Central memory CD4-positive, alpha-beta T cell (primary cell): Measurements from ENCODE around the gene CFAP46.

Experiments
- DNase-seq: peaks from one replicate; pipeline ENCODE4 v3.0.0; 2022

Gene CFAP46

DNA sequence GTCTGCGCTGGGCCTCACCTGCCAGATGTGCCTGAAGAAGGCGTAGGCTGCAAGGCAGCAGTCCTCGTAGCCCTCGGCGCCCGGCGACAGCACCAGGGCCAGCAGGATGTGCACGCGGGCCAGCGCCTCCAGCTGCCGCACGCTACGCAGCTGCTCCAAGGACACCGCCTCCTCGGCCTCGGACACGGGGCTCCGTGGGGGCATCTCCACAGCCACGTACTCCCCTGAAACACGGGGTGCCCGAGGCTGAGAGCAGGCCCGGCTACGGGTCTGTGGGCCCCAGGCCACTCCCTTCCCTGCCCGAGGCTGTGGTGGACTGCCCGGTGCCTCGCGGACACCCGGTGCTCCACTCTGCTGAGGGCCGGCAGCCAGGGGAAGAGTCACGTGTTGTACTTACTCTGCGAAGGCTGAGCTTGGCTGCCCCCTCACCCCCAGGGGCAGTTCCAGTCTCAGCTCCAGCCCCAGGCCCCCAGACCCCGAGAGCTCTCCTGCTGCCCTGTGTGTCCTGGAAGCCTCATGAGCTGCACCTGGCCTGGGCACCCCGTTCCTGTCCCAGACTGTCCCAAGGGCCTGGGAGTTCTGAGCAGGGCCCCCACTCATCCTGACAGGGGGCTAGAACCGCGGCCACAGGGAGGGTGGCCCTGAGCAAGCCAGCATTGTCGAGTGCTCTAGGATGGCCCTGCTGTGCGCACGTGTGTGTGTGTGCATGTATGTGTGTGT, 62.8 kb downstream of the CFAP46 start:
- DNase-seq = no peak

DNA sequence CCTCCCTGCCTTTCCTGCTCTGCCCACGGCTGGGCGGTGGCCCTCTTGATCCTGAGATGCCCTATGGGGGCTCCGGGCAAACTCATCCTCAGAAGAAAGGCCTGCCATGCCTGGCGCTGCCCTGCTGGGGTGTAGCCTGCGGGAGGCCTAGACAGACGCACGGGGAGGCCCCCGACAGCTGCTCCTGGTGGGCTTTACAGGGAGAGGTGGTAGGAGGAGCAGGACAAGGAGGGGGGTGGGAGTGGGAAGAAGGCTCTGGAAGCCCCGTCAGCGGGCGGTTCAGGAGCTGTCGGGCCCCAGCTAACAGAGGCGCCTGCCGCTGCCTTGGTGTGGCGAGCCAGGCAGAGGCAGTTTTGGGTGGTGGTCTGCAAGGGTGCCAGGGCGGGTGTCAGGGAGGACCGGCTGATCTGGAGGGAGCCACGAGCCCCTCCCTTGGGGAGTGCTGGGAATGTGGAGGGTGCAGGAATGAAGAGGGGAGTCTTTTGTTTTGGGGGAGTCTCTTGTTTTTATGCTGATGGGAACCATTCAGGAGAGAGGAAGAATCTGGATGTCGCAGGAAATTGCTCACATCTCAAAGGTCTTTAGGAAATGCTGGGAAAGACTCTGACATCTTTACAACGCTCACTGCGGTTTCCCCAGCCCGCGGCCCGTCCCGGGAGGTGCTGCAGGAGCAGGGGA, 63.5 kb downstream of the CFAP46 start:
- no peak for DNase-seq

DNA sequence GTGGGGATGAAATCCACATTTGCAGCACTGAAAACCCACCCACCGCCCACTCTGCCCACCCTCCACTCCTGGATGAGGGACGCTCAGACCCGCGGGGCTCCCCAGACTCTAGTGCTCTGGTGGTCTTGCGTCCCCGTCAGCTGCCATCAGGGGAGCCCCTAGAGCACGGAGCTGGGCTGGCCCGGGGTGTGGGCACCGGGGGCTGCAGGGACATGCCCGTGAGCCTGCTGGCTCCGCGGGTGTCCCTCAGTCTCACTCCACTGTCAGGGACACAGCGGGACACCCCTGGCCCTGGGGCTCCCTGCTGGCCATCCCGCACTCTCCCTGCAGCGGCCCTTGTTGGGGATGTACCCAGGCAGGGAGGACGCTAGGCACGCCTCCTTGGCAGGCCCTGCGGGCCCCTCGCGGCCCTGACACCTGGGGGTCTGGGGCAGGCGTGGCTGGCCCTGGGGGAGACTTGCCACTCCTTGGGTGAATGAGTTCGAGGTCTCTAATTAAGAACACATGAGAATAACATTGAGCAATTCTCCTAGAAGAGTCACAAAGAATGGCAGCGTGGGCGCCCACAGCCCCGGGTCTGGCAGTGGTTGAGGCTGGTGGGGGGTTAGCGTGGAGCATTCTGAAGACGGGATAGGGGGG, 64.2 kb downstream of the CFAP46 start:
- DNase-seq = no peak

DNA sequence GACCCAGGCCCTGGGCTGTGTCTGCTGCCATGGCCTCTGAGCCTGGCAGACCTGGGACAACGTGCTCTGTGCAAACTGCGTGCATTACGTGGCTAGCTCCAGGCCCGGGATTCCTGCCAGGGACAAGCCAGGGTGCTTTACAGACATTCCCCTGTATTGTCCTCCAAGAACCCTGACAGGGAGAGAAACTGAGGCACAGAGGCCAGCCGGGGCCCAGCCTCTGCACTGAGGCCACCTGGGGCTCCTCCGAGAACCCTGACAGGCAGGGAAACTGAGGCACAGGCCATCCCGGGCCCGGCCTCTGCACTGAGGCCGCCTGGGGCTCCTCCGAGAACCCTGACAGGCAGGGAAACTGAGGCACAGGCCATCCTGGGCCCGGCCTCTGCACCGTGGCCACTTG, 64.9 kb downstream of the CFAP46 start:
- no peak for DNase-seq

DNA sequence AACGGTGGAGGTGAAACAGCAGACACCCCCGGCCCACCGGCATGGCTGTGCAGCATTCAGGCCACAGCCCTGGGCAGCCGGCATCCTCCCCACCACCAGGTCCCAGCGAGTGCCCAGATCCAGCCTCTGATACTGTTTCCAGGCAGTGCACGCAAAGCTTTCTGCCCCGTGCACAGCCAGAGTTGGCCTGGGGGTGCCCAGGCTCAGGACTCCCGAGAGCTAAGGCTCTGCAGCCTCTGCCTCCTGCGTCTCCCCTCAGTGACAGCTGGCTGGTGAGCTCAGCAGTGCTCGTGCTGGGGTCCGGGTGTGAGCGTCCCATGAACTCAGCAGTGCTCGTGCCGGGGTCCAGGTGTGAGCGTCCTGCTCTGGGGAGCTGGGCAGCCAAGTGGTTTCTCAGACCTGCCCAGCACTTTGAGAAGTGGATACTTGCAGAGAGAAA, 65.4 kb downstream of the CFAP46 start:
- DNase-seq = no peak

DNA sequence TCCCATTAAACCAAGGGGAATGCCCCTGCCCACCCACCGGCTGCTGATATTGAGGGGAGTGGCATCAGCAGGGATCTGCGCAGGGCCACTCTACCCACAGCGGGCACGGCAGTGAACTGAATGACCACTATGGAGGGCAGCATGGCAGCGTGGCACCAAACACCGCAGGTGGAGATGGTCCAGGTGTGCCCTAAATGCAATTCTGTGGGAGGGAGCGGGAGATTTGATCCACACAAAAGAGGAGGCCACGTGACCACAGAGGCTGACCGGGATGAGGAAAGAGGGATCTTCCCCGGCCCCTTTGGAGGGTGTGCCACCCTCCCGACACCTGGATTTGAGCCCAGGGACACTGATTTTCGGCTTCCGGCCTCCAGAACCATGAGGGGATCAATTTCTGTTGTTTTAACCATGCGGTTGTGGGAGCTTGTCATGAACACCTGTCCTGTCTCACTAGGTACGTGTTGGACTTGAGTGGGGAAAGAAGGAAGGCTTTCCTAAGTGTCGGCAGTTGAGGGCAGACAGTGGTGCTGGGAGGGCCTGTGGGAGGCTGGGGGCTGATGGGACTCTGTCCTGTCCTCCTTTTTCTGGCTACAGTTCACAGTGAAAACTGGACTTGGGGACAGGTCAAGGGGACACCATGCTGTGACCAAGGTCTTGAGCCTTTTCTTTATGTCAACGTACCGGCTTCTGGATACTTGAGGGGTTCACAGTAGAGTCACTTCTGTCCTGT, 66.1 kb downstream of the CFAP46 start:
- no peak for DNase-seq

DNA sequence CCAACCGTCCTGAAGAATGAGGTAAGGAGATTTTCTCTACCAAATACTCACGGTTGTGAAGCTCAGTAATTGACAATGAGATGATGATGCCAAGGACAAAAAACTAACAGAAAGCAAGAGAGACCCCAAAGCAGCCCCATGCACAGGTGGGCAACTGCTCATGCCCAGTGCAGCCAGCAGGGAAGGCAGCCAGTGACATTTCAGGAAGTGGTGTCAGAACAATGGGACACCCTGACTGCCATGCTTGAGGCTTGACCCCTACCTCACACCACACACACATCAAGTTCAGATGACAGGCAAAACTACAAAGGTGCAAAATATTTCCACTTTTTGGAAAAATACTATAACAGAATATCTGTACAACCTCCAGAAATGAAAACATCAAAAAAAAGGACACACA, 66.9 kb downstream of the CFAP46 start:
- DNase-seq = no peak

DNA sequence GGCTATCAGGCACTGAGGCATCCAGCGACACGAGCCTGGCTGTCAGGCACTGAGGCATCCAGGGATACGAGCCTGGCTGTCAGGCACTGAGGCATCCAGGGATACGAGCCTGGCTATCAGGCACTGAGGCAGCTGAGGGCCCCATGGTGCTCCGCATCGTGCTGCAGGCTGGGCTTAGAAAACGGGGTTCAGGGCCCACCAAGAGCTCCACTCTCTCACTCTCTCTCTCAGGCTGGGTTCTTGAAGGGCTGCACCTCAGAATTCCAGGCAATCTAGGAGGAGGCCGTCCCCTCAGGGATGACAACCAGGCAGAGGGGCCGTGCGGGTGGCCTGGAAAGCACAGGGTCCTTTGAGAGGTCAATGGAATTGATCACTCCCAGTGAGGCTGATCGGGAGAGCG, 69.0 kb downstream of the CFAP46 start:
- no peak for DNase-seq

DNA sequence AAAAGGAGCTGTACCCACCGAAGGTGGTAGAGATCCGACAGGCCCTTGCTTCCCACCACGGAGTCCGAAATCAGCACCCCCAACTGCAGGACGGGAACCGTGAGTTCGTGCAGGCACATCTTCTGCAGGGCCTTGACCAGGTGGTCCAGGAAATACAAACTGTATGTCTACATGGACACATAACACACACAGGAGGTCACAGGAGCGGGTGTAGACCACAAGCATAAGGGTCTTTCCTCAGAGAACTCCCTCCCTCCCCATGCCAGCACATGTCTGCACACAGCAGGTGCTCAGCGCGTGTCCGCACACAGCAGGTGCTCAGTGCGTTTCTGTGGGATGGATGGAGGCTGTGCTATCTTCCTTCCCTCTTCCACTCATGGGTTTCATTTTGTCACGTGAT, 69.7 kb downstream of the CFAP46 start:
- DNase-seq = no peak

DNA sequence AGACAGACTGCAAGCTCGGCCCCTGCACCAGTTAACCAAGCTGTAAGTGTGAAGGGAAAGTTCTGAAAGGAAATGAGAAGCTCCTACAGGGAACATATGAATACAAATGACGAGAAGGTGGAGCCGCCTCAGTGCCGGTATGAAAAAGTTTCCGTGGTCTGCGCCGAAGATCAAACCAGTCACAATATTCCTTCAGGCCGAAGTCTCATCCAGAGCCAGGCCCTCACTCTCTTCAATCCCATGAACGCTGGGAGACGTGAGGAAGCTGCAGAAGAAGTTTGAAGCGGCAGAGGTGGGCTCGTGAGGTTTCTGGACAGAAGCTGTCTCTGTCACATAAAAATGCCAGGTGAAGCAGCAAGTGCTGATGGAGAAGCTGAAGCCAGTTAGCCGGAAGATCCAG, 71.9 kb downstream of the CFAP46 start:
- no peak for DNase-seq

DNA sequence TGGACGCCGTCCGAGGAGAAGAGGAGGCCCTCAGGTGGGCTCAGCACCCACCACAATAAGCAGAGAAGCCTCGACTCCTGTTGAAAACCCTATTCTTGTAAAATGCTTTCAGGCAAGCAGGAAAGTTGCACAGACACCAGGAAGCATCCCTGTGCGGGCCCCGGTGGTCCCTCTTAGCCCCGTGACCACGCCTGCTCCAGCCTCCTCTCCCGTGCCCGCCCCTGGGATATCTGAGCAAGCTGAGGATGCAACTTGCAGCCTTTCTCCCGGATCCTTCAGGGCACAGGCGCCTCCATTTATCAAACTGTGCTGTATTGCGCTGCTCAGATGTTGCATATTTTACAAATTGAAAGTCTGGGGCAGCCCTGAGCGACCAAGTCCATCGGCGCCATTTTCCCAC, 72.7 kb downstream of the CFAP46 start:
- no peak for DNase-seq

DNA sequence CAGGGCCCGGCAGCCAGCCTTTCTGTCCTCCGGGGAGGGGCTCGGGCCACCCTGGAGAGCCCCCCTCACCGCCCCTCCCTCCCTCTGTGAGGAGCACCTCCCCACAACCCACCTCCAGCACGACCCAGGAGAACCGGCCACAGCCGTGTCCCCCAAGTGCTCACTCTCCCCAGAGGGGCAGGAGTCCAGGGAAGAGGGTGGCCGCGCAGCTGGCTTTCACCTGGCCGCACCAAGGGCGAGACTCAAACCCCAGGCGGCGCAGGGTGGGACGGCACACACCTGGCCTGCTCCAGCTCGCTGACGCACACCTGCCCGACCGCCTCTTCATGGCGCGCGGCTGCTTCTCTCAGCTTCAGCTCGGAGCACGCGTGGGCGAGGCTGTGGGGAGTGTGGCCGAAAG, 73.4 kb downstream of the CFAP46 start:
- DNase-seq = no peak

DNA sequence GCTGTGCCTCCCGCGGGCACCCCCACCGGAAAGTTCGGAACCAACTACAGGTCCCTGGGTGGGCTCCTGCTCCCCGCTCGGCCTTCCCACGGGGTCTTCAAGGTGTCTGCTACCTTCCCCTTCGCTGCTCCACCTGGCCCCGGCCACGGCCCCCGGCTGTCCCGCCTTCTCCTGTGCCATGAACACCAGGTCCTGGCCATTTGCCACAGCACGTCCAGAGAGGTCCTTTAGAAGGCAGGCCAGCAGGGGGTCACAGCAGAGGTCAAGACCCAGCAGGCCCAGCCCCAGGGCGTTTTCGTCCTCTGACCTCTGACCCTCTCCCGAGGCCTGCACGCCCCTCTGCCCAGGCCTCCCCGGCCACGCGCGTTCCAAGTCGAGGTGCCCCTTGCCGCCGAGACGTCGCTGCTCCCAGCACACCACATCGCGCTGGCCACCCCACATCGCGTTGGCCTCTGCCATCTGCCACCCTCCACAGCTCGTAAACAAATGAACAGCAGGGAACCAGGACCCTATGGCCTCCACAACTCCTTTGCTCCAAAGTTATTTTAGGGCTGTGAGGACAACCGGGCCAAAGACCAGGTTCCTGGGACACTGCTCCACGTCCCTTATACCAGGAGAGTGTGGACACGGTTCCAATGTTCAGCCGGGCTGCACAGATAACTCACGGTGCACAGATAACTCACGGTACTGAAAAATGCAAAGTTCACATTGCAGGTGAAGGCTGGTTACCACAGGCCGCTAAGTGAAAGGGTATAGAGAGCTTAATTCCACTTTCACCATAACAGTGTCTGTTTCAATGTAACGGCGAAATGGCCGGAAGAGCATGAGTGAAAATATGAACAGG, 74.3 kb downstream of the CFAP46 start:
- DNase-seq = no peak

DNA sequence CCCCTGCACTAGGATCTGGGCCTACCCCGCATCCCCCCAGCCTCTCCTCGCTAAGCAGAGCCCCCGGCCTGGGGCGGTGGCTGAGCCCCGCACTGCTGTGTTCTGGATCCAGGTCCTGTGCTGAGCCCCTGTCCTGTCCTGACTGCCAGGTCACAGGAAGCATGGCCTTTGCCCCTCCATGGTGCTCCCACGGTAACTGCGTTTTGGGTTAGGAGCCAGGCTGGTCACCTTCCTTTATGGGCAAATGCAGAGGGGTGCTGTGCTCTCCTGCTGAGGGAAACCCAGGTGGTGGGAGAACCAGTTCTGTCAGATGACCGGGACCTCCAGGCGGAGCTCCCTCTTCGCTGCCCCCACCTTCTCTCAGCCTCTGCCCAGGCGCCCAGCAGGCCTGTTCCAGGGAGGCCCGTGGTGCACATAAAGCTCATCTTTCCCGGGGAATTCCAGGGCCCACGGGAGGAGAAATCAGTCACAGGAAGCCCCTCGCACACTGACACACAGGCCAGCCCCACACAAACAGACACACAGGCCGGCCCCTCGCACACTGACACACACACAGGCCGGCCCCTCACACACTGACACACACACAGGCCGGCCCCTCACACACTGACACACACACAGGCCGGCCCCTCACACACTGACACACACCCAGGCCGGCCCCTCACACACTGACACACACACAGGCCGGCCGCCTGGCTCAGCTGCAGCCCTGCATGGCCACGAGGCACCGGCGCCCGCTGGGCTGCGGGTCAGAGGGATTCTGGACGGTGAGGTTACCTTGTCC, 75.6 kb downstream of the CFAP46 start:
- DNase-seq = no peak

DNA sequence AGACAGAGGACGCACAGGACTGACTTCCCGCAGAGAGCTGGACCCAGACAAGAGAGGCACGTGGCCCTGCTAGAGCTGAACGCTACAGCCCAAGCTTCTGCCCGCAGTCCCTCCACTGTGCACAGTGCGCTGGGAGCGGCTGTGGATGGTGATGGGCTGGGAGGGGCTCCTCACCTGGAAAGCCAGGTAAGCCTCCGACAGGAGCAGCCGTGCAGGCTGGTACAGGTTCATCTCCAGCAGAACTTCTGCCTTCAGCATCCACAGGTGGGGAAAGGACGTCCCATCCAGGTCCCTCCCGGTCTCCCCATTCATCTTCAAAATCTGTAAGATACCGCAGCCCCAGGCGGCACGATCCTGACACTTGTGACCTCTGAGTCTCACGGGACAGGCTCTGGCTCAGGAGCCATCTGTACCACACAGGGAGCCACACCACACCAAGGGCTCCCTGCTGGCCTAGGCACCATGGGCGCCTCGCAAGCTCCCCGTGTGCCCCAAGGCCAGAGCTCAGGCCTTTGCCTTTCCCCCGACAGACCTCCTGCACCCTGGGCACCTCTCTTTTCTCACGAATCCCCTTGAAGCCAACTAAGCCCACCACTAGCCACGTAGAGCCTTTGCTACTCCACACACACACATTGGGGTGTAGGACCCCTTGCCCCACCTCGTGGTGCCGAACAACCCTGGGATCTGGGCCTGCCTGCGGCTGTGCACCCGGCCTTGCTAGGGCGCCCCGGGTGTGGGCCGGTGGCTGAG, 76.3 kb downstream of the CFAP46 start:
- DNase-seq = no peak

DNA sequence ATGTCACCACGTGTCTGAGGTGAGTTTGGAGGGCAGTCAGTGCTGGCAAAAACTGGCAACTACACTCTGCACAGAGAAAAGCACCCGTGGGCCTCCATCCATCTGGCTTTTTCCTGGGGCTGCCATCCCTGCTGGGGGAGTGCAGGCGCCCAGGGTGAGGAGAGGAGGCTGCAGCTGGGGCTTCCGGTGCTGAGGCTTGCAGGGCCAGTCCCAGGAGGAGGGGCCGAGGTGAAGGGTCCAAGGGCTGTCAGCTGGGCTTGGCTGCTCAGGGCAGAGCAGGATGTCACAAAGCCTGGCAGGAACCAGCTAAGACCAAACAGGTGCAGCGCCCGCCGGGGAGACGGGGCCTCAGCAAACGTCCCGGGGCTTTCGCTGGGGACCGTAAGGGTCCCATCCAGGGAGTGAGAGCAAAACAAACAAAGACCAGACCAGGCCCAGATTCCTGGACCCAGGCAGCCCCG, 77.2 kb downstream of the CFAP46 start:
- DNase-seq = no peak

DNA sequence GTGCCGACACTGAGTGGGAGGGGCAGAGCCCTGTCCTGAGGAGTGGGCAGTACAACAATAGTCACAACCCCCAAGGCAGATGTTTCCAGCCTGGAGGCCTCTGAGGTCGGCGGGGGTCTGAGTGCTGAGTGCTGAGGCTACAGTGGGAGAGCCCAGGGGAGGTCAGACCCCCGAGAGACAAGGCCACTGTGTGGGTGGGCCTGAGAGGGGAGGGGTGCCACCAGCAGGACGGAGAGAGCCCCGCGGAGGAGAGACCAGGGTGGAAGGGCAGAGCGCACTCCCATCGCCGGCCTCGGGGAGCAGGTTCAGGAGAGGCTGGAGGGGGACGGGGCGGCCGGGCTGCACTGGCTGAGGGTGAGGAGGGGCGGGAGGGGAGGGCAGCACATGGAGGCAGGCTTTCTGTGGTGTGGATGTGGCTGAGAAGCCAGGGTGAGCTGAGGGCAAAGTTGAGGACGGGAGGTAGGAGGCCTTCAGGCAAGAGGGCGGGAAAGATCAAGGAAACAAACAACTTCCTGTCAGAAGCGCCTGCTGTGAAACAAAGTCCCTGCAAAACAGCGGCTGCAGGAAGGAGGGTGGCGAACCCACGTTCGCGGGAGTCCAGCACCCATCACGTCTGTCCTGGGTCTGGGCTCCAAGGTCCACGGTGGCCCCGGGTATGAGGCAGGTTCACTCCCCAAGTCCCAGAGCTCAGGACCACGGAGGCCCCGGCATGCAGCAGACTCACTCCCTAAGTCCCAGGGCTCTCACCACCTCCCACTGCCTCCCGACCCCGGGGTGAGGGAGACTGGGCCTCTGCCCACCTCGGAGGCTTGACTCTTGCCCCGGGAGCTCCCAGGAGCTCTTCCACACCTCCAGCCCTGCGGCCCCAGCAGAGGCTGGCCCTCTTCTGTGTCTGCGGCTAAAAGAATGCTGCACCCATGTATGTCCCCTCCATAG, 79.6 kb downstream of the CFAP46 start:
- DNase-seq = no peak

DNA sequence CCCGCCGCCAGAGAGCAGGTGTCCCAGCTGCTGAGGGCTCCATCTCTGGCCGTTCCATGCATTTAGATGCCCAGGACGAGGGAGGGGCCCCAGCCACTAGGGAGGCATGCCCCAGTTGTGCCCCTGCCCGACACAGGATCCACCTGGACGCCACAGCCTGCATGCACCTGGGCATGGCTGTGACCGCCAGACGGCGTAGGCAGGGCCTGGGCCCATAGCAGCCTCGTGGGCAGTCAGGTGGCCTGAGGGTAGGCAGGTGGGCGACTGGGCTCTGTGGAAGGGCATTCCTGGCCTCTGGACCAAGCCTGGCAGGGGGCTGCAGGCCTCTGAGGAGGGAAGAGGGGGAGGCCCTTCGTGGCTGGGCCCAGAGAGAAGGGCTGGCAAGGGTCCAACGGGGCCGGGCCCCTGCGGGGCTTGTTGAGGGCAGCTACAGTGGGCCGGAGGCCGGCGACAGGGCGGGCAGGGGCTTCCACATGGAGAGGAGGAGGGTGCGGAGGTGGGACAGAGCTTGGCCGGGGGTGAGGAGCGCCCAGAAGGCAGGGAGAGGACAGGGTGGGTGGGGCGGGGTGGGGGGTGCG, 80.4 kb downstream of the CFAP46 start:
- no peak for DNase-seq

DNA sequence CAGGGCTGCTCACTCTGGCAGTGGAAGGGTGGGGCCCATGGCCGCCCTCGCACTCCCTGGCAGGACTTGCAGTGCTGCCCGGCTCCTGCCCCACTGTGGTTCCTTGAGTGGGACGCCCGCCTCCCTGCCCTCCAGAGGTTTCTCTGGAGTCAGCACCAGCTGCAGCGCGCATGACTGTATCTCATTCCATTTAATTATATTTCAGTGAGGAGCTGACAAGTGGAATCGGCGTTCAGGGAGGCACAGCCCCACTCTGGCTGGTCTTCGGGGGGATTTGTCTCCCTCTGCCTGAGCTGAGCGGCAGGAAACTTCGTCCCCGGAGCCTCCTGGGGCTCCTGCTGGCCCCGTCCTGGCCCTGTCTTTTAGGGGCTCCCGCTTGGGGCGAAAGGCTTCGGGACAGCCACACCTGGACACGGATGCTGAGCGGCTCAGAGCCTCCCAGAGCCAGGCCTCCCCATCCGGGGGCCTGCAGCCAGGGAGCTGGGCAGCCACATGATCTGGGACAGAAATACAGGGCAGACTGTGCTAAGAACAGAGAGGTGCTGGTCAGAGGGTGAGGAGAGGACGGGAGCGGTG, 81.2 kb downstream of the CFAP46 start:
- no peak for DNase-seq
